HEK293 (cell line): ENCODE measurements around the gene YPEL5.
A peak's percentile ranks its signal among the peaks of the same experiment; 100 is the strongest.

Source experiments
- CTCF ChIP-seq: fragments of 450-650 bp; formaldehyde crosslinking; IDR thresholded peaks from 2 replicates; pipeline ENCODE4 v1.5.1; 2016; ENCODE audit warnings: missing biosample characterization, missing genetic modification characterization
- PATZ1 ChIP-seq: fragments of 450-650 bp; formaldehyde crosslinking; IDR thresholded peaks from 2 replicates; pipeline ENCODE4 v1.5.1; 2016; ENCODE audit warnings: missing biosample characterization, missing genetic modification characterization
- TCF7L2 ChIP-seq: IDR thresholded peaks from 2 replicates; pipeline ENCODE4 v1.6.1; 2011; ENCODE audit warnings: low read depth, mild to moderate bottlenecking, inconsistent platforms, low read length, moderate library complexity, borderline replicate concordance
- ZBTB6 ChIP-seq: fragments of 450-650 bp; formaldehyde crosslinking; IDR thresholded peaks from 2 replicates; pipeline ENCODE4 v1.5.1; 2017; ENCODE audit warnings: missing biosample characterization, missing genetic modification characterization
- ZNF2 ChIP-seq: fragments of 450-650 bp; formaldehyde crosslinking; IDR thresholded peaks from 2 replicates; pipeline ENCODE4 v1.5.1; 2016; ENCODE audit warnings: missing biosample characterization, missing genetic modification characterization
- ZNF596 ChIP-seq: fragments of 450-650 bp; IDR thresholded peaks from 2 replicates; pipeline ENCODE4 v1.5.0; 2018; ENCODE audit warnings: missing biosample characterization, mild to moderate bottlenecking, missing genetic modification characterization, moderate library complexity
- ZNF610 ChIP-seq: fragments of 450-650 bp; formaldehyde crosslinking; IDR thresholded peaks from 2 replicates; pipeline ENCODE4 v1.5.1; 2016; ENCODE audit warnings: missing biosample characterization, missing genetic modification characterization, borderline replicate concordance

GRCh38 chr2:30208453-30208852, 61.6 kb downstream of the YPEL5 start:
- TF ChIP-seq ZNF610 (tag by site-specific recombination) (no peak), PATZ1 (tag by site-specific recombination) (no peak), CTCF (tag by site-specific recombination) (peak; percentile 55; the same call in 1 of the 2 replicates), TCF7L2 (no peak), ZNF2 (tag by site-specific recombination) (no peak), ZNF596 (tag by site-specific recombination) (no peak), ZBTB6 (tag by site-specific recombination) (no peak)
